B cell (primary cell): ENCODE measurements around the gene CD19. TPM values are rescaled to one million over a fixed set of nuclear protein-coding genes. Genes with fewer than 3 reads are reported as not detected.

Experiments
- polyA plus RNA-seq: library from polyadenylated mRNA; depleted of rRNA; stranded (reverse); fragments of >200 nt; gene quantifications from 2 replicates; pipeline ENCODE4 v1.2.3, GENCODE V29; 2012
- total RNA-seq, 2 donors: library from RNA; stranded (reverse); fragments of 120-200 nt in 1 of 2; gene quantifications; 1 replicate in 1 of 2; 2 replicates in 1 of 2; pipeline versions ENCODE4 v1.2.3 to v1.2.4, GENCODE V29; 2013 to 2022

The CD19 gene
- total and polyA plus RNA-seq, 2 donors (not counting 1 experiment from before 2014, with no cell fraction given): 306 to 478 TPM

Other genes starting within 250 kb of the CD19 start
- gene EIF3C, start 220.5 kb upstream of the CD19 start, total RNA-seq: 353 and 372 TPM in 2 replicates
- gene EIF3C, start 220.5 kb upstream of the CD19 start, polyA plus RNA-seq: 97.8 and 126 TPM in 2 replicates
- gene NPIPB9, start 180.2 kb upstream of the CD19 start, total RNA-seq: 12.6 and 13.4 TPM in 2 replicates
- gene NPIPB9, start 180.2 kb upstream of the CD19 start, polyA plus RNA-seq: 1.3 and 3.4 TPM in 2 replicates
- 274 and 289 TPM in 2 replicates for gene ATXN2L, start 109.0 kb upstream of the CD19 start, total RNA-seq
- gene ATXN2L, start 109.0 kb upstream of the CD19 start, polyA plus RNA-seq: 134 and 157 TPM in 2 replicates
- 129 and 143 TPM in 2 replicates for gene TUFM, start 85.6 kb upstream of the CD19 start, total RNA-seq
- gene TUFM, start 85.6 kb upstream of the CD19 start, polyA plus RNA-seq: 126 and 160 TPM in 2 replicates
- 118 and 120 TPM in 2 replicates for gene SH2B1, start 68.1 kb upstream of the CD19 start, total RNA-seq
- gene SH2B1, start 68.1 kb upstream of the CD19 start, polyA plus RNA-seq: 94.2 and 118 TPM in 2 replicates
- gene ATP2A1, start 53.5 kb upstream of the CD19 start, total RNA-seq: 0.84 and 1.1 TPM in 2 replicates
- 0.22 and 0.31 TPM in 2 replicates for gene ATP2A1, start 53.5 kb upstream of the CD19 start, polyA plus RNA-seq
- gene RABEP2, start 6.7 kb upstream of the CD19 start, total RNA-seq: 132 and 136 TPM in 2 replicates
- 178 and 226 TPM in 2 replicates for gene RABEP2, start 6.7 kb upstream of the CD19 start, polyA plus RNA-seq
- 102 TPM in 2 replicates for gene NFATC2IP, start 19.0 kb downstream of the CD19 start, total RNA-seq
- 96.4 and 125 TPM in 2 replicates for gene NFATC2IP, start 19.0 kb downstream of the CD19 start, polyA plus RNA-seq
- 36.4 and 37.8 TPM in 2 replicates for gene SPNS1, start 42.8 kb downstream of the CD19 start, total RNA-seq
- 43.3 and 47.6 TPM in 2 replicates for gene SPNS1, start 42.8 kb downstream of the CD19 start, polyA plus RNA-seq
- 10.6 and 11.5 TPM in 2 replicates for gene LAT, start 53.1 kb downstream of the CD19 start, total RNA-seq
- 12.2 and 20.1 TPM in 2 replicates for gene LAT, start 53.1 kb downstream of the CD19 start, polyA plus RNA-seq